GM18951 (cell line): ENCODE measurements around the gene SLC38A5.

Experiments used
- POLR2A ChIP-seq: IDR thresholded peaks from 4 replicates; pipeline ENCODE4 v1.6.1; 2011; ENCODE audit warnings: mild to moderate bottlenecking; ENCODE audit not compliant: insufficient read length, insufficient read depth; ENCODE audit errors: extremely low read depth
- in situ Hi-C: fragments of 300-500 bp; cut with MboI; formaldehyde crosslinking; loops from one replicate; pipeline ENCODE4 v1.12.0; 2022; ENCODE audit warnings: low sequenced_read_pairs, mixed read lengths, inconsistent platforms; ENCODE audit not compliant: unreplicated experiment

The SLC38A5 gene

DNA sequence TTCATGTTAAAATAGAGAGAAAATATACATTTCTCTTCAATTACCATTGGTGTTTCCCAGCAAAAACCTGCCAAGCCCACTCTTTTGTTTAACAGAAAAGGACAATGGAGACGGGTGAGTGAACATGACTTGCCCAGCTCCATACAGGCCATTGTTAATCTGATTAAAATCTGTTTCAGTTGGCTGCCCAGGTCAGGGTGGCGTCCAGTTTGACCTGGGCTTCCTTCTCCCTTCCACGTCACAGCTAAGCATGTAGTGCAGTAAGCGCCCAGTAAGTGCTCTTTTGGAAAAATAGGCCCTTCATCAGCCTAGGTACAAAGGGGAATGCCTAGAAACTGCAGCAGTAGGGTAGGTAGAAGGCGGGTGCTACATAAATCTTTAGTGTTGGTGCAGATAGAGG is 37.2 kb upstream of the SLC38A5 start:
- TF ChIP-seq POLR2A, result no peak
- in situ Hi-C loops, result no loop called here

DNA sequence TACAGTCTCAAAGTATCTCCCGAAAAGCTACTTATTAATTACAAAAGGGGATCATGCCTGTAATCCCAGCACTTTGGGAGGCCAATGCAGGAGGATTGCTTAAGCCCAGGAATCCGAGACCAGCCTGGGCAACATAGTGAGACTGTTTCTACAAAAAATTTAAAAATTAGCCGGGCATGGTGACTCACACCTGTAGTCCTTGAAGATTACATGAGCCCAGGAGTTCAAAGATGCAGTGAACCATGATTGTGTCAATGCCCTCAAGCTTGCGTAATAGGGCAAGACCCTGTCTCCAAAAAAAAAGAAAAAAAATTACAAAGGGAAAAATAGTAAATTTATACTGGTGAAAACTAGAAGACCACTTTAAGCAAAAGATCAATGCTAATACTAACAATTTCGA is 35.4 kb upstream of the SLC38A5 start:
- no peak for TF ChIP-seq POLR2A
- in situ Hi-C loops, result no loop called here

DNA sequence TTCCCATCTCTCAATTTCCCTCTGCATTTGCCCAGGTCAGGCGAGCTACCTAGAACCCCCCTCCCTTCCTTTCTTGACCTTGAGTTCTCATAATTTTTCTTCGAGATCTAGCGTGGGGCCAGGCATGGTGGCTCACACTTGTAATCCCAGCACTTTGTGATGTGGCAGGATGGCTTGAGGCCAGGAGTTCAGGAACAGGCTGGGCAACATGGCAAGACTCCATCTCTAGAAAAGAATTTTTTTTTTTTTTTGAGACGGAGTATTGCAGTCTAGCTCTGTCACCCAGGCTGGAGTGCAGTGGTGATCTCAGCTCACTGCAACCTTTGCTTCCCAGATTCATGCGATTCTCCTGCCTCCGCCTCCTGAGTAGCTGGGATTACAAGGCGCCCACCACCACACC is 34.2 kb upstream of the SLC38A5 start:
- in situ Hi-C loops, result no loop called here
- TF ChIP-seq POLR2A, result no peak

DNA sequence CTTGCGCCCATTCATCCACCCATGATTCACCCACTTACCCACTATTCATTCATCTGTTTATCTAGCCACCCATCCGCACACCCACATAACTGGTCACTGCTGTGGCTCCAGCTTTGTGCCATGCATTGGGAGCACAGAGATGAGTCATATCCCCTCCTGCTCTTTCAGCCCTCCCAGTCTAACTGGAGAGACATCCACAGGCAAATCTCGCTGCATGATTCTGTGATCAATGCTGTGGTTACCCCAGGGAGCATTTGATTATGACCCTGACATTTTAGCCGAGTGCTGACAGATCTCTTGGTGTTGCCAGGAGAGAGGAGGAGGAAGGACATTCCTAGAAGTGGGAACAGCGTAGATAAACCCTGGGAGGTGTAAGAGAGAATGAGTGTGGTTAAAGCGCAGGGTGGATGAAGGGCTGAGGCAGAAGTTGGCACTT is 28.3 kb upstream of the SLC38A5 start:
- no peak for TF ChIP-seq POLR2A
- in situ Hi-C loops, result no loop called here

DNA sequence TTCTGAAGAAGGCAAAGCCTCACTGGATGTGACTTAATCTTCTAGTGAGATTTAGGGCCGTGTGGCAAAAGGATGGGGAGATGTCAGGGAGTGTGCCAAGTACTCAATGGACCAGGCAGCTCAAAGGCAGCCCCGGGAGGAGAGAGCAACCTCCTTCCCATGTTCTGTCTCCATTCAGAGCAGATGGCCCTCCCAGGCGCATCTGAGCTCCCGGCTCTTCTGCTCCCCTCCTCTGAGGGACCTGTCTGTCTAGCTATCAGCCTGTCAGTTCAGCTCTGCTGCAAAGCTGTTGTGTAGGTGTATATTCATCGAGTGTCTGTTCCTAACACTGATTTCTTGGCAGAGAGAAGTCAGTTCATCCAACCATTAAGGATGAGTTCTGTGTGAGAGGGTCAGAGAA is 27.8 kb upstream of the SLC38A5 start:
- no peak for TF ChIP-seq POLR2A
- in situ Hi-C loops, result no loop called here

DNA sequence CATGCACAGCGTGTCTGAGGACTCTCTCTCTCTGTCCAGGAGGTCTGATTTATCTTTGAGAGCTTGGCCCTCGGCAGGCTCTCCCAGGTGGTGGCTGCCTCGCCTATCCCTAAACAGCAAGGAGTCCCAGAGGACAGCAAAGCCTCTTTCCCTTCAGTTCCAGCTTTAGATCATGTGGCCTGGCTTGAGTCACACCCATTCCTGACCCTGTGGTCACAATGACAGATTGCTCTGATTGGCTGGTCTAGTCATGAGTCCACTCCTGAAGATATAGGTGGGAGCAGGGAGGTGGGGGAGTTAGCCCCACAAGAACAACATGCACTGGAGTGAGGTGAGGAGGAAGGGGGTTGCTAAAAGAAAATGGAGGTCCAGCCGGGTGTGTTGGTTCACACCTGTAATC is 26.6 kb upstream of the SLC38A5 start:
- no peak for TF ChIP-seq POLR2A
- in situ Hi-C loops, result no loop called here

DNA sequence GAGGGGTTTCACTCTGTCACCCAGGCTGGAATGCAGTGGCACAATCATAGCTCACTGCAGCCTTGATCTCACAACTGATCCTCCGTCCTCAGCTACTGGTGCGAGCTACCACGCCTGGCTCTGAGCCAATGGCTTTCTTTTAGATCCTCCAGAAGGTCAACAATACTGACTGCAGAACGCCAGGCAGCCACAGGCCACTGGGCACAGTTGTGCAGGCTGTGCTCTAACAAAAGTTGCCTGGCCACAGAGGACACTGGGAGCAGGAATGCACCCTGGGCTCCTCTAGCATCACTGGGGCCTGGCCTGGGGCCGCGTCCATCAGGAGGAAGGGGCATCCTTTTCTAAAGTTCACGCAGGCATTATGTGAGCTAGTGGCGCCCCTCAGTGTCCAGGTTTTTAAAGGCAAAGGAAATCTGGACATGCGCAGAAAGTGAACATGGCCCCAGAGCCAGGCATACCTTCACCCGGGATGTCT is 23.9 kb upstream of the SLC38A5 start:
- TF ChIP-seq POLR2A, result no peak
- in situ Hi-C loops, result no loop called here

DNA sequence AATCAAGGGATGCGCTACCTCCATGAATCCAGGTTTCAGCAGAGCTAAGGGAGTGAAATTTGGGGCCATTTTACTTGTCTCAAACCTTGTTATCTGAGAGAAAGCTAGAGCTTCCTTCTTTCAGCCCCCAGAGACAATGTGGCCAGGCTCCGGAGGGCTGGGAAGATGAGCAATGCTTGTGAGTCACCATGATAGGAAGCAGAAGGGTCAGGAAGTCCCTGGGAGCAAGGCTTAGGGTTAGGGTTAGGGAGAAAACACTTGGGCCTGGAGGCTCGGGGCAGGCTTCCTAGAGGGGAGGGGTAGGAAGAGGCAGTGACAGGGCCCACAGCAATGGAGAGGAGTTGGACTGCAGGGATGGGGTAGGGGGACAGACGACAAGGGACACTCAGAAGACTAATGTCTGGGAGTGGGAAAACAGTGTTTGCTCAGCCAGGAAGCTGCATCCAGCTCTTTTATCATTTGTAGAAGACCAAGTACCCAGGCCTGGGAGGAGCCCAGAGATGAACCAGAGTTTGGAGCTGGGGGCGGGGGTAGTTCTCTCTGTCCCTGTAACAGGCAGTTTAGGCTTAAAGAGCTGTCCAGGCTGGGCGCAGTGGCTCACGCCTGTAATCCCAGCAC is 22.3 kb upstream of the SLC38A5 start:
- no peak for TF ChIP-seq POLR2A
- in situ Hi-C loops, result no loop called here

DNA sequence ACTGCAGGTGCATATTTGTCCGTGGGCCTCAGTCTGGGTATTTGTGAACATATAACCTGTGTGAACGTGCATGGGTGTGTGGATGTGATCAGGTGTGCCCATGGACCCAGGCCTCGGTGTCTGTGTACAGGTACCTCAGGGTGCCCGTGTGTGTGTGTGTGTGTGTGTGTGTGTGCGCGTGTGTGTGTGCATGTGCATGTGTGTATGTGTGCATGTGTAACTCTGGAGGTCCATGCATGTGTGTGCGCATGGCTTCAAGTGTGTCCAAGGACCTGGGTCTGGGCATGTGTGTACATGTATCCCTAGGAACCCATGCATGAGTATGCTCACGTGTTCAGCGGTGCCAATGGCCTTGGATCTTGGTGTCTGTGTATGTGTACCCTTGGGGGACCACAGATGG is 21.7 kb upstream of the SLC38A5 start:
- TF ChIP-seq POLR2A, result no peak

DNA sequence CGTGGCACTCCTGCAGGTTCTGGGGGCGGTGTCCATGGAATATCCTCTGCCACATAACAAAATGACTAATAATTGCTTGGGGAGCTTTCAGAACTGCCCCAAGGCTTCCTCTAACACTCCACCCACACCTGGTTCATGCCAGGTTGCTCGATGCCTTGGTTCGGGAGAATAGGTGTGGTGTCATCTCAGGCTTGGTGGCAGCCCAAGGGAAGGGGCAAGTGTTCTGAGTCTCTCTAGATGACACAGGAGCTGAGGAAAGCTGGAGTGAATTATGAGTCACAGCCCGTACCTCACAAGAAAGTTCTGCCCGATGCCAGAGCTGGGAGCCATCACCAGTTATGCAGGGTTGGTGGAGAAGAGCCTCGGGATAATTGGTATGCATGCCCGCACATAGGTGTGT is 20.6 kb upstream of the SLC38A5 start:
- in situ Hi-C loops, result no loop called here
- no peak for TF ChIP-seq POLR2A

More for the DNA sequence above, 21.7 kb upstream of the SLC38A5 start:
- in situ Hi-C loops, result no loop called here

DNA sequence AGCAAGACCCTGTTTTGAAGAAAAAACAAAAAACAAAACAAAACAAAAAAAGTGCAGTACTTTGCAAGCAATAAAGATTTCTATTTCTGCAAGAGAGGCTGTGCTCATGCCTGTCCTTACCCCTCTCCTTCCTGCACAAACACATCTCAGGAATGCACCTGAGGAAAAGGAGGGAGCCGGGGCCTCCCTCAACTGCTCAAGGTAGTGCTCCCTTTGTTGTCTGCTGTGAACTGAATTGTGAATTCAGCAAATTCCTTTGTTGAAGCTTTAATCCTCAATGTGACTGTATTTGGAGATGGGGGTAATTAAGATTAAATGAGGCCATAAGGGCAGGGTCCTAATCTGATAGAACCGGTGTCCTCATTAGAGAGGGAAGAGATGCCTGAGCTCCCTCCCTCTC is 19.8 kb upstream of the SLC38A5 start:
- in situ Hi-C loops, result no loop called here
- TF ChIP-seq POLR2A, result no peak

DNA sequence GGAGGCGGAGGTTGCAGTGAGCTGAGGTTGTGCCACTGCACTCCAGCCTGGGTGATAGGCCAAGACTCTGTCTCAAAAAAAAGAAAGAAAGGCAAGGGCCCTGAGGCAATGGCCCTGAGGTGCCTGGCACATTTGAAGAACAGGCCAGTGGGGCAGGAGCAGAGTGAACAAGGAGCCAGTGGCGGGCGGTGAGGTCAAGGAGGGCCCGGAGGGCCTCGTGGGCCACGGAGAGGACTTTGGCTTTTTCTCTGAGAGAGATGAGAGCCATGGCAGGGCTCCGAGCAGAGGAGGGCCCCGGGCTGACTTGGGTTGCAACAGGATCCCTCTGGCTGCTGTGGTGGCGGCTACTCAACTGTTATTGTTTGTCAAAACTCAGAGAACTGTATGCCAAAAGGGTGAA is 19.2 kb upstream of the SLC38A5 start:
- in situ Hi-C loops, result no loop called here
- TF ChIP-seq POLR2A, result no peak

DNA sequence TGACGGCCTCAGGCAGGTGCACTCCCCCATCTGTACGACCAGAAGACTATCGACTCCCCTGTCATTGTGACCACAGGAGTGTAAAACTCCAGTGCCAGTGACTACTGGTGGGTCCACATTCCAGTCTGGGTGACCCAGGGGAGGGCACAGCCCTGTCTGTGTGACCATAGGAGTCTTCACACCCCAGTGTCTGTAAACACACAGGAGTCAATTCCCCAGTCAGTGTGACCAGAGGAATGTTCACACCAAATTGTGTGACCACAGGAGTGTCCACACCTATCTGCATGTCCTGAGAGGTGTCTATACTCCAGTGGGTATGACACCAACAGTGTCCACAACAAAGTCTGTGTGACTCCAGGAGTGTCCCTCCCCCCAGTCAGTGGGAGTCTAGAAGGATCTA is 18.0 kb upstream of the SLC38A5 start:
- in situ Hi-C loops, result no loop called here
- TF ChIP-seq POLR2A, result no peak

DNA sequence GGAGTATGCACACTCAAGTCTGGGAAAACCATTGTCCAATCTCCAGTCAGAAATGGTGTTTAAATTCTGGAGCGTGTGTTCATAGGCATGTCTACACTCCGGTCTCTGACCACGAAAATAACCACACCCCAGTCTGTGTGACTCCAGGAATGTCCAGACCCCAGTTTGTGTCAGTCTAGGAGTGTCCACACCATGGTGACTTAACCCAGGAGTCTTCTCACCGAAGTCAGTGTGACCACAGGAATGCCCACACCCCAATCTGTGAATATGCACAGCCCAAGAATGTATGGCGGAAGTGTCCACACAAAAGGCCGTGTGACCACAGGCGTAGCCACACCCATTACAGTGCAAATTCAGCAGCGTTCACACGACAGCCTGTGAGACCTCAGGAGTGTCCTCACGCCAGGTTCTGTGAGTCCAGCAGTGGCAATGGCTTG is 17.3 kb upstream of the SLC38A5 start:
- TF ChIP-seq POLR2A, result no peak
- in situ Hi-C loops, result no loop called here

DNA sequence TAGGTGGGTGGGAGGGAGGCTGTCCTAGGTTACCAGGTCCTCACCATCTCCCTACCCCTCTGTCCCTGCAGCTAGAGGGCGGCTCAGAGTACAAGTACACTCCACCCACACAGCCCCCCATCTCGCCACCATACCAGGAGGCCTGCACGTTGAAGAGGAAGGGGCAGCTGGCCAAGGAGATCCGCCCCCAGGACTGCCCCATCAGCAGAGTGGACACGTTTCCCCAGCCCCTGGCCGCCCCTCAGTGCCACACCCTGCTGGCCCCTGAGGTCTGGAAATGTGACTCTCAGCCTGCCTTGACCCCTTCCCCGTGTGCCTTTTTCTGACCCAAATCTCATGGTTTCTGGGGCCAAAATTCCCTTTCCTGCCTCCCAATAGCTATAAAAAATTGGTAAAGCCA is 12.5 kb upstream of the SLC38A5 start:
- TF ChIP-seq POLR2A, result no peak
- in situ Hi-C loops, result no loop called here

DNA sequence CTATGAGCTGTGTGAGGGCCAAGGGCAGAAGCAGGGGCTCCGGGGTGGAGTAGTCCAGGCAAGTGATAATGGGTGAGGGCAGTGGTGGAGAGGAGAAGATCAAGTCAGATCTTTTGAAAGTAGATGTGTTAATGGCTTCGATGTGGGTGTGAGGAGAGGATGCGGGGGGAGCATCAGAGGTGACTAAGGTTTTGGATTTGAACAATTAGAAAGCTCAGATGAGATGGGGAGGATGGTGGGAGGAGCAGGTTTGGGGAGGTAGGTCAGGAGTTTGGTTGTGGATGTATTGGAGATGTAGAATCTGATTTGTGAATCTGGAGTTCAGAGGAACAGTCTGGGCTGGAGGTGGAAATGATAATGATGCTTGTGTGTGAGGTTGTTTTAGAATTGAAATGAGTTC is 10.5 kb upstream of the SLC38A5 start:
- TF ChIP-seq POLR2A, result no peak
- in situ Hi-C loops, result no loop called here
